Right hindlimb (tissue), 1 donor: ENCODE results near the gene DPP6.

Experiments
- DNase-seq: peaks from one replicate; pipeline ENCODE4 v3.0.0-alpha.2; 2018

DPP6 gene

DNA sequence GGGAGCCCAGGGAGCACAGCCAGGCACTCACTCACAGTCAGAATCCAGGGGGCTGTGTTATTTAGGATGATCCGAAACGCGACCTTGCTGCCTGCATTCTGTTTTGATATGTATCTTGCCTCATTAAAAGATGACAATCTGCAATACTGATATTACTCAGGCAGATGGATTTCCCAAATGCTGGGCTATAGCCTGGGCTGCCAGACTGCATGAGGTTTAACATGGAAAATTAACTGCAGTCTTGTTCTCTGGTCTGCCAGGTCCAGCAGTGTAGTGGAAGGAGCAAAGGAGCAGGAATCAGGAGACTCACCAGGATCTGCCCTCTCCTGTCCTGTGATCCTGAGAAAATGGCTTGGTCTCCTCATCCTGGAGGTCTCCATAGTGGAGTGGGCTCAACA, 692.7 kb downstream of the DPP6 start:
- DNase-seq, result no peak

DNA sequence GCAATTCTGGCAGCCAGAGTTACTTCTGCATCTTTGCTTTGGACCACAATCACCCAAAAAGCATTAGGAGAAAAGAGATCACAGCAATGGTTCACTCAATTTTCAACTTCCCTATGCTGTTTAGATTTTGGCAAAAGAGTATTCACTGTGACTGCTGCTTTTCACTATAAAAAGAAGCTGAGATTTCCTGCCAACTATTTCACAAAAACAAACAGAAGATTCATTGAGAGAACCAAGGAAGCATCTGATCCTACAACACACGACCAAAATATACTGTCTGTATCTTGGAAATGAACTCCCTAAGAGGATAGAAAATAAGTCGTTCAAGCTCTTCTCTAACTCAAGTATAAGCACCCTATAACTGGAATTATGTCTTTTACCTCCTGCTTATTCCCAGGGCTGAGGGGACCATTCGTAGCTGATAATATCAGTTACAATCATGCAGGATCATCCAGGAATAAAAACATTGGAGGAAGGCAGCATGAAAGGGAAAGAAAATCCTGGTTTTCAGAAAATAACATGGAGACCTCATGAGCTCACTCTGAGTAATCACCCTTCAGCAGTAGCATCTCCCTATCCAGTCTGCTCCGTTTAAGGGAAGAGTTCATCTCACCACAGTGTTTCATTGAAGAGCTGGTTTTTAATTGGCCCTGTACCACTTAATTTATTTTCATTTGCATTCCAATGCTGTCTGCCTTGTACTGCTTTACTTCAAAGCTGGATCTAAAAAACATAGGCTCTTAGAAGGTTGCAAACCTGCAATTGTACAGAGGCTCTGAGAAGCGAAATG, 694.6 kb downstream of the DPP6 start:
- no peak for DNase-seq

DNA sequence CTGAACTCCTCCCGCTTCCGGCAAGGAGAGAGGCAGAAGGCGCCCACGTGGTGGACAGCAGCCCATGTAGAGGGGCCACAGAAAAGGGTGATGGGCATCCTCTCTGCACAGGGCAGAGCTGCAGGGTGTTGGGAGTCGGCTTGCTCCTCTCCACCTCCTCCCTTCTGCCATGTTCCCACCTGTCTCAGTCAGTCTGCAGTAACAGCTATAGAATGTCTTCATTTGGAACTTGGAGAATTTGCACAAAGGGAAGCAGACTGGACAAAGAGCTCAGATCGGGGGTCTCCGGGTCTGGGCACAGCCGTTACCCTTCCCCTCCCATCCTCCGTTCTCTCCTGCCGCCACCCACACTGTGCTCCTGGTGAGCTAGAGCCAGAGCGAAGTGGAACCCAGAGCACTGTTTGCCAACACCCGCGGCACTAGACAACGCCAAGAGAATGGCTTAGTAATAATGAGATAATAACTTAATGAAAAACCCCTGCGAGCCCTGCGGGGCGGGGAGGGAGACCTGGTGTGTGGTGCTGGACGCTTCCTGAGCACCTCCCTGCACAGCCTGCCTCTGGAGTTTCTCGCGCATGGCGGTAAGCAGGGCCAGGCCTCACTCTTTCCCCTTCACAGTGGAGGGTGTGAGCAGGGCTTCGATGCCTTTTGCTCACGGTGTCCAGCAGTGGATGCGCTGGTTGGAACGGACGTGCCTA, 696.0 kb downstream of the DPP6 start:
- DNase-seq, result no peak

GRCh38 chr7:154750353-154750801, 698.2 kb downstream of the DPP6 start:
- no peak for DNase-seq

GRCh38 chr7:154753226-154753625, 701.0 kb downstream of the DPP6 start:
- no peak for DNase-seq

GRCh38 chr7:154757756-154758155, 705.6 kb downstream of the DPP6 start:
- DNase-seq, result no peak

DNA sequence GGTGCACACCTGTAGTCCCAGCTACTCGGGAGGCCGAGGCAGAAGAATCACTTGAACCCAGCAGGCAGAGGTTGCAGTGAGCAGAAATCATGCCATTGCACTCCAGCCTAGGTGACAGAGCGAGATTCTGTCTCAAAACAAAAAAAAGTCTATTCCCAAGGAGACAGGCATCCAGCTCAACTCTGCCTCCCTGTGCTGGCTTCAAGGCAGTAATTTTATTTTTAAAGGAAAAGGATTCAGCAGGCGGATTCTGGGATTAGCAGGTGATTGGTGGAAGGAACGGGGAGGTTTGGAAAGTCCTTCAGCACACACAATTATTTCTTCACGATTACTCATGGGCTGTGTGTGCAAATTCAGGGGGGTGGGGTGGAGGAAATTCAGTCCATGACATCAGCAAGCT, 707.8 kb downstream of the DPP6 start:
- DNase-seq, result no peak

- DNase-seq, result no peak
These were observed 712.9 kb downstream of the DPP6 start for GRCh38 chr7:154765118-154765517.

GRCh38 chr7:154767142-154767541, 714.9 kb downstream of the DPP6 start:
- no peak for DNase-seq

DNA sequence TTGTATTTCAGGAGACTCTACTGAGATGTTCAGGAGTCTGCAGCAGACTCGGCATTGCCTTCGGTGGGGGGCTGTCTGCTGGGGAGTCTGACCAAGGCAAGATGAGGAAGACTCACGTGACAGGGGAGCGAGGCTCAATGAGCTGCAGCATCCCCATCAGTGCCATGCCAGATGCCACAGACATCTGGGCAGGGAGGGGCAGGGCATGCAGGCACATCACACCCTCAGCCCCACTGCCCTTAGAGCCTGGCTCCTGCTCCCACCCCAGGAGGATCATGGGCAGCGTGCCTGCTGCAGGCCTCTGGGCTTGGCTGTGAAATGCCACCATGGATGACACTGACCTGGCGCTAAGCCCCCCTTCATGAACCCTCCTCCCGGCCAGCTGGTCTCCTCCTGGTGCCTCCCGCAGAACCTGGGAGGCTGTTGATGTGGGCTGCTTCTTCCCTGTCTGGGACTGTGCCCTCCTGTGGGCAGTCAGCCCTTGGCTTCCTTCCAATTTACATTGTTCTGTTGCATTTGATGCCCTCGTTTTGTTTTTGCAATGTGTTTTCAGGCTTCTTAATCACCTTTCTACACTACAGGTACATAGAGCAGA, 715.7 kb downstream of the DPP6 start:
- DNase-seq, result no peak

DNA sequence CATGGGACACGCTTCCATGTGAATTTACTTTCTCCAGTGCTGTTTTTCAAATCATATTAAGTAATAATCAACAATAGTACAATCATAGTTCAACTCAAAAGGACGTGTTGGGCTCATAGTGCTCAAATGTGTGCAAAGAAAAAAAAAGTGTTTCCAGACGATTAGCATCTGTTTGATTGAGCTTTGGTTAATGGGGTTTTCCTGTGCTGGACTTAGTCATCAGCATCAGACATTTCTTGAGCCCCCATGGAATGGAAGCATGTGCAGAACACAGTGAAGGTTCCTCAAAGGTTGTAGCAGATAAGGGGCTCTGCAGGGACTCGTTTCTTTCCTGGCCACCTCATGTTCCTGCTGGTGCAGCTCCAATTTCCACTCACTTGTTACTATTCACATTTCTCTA, 716.8 kb downstream of the DPP6 start:
- DNase-seq, result no peak

DNA sequence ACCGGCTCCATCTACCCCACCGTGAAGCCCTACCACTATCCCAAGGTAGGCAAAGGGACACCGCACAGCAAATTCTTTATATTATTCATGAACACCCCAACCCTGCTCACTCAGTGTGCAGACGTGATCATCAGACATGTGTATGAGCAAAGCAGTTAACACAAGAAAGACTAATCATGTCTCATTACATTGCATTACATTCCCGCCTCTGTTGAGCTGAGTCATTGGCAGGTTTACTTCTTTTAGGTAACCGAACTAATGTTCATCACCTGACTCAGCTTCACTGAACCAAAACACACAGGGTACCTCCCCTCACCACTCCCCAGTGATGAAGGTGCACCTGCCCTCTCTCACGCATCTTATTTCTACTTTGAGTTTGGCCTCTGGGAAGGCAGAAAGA, 717.3 kb downstream of the DPP6 start:
- DNase-seq, result no peak

- DNase-seq, result no peak
These were observed 718.2 kb downstream of the DPP6 start for GRCh38 chr7:154770361-154770760.

DNA sequence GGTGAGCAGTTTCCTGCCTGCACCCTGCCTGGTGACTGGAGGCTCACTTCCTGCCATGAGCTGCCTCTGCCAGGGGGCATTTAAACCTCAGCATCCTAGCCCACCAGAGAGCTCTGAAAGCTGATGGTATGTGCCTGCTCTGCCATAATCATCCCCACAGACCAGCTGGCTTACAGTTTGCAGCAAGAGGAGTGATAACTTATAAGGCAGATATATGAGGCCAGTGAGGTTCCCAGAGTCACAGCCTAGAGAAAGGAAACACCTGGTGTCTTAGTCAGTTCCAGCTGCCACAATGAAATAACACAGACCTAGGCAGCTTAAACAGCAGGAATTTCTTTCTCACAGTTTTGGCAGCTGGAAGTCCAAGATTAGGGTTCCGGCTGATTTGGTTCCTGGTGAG, 718.8 kb downstream of the DPP6 start:
- no peak for DNase-seq

DNA sequence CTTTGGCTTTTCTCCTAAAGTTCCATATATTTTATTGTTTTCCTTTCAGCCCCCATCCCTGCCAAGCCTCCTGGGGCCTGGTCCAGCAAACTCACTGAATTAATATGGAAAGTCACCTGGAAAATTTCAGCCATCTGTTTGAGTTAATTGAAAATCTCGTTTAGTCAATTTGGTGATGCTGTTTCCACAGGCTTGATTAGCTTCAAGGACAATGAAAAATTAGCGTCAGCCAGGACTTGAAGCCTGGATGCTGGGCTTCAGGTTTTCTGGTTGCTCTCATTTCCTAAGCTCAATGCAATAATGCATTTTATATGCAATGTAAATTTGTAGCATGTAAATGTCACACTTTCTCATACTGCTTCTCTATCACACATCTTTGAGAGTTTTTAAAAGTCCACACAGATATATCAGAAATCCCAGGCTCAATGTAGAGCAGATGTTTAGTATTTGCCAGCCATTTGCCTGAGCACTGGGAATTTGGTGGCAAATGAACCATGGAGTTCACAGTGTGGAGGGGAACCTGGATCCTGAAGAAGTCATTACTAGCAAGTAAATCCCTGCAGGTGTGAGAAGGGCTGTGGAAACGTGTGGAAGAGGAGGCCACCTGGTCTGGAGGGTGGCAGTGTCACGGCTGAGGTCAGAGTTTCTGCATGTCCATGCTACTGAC, 722.2 kb downstream of the DPP6 start:
- no peak for DNase-seq

DNA sequence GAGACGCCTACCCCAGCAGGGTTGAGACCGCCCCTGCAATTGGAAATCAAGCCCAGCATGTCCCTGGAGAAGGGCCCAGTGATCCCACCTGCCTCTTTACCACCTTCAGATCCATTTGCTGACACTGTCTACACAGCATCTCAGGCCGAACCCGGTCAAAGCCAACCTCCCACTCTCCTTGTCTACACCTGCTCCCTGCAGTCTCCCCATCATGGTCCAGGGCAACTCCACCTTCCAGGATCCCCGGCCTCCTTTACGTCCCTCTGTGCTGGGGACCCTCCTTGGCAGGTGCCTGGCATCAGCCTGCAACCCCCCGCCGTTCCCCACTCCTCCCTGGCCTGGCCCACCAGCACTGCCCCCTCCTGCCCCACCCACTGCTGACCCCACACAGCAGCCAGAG, 723.5 kb downstream of the DPP6 start:
- DNase-seq, result no peak

DNA sequence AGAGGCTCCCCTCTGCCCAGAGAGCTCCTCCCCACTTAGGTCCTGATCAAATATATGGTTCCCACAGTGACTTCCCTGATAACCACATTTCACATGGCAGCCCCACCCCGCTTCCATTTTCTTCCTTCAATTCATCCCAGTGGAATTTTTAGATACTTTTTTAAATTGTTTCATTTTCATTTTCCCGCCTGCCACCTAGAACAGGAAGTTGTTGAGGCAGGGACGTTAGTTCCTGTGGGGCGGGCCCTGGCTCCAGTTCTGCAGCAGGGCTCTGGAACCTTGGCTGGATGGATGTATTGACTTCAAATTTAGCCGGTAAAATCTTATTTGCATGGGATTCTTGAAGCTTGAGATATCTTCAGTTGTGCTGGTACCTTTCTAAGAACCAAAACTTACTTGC, 724.2 kb downstream of the DPP6 start:
- no peak for DNase-seq

GRCh38 chr7:154777023-154777422, 724.8 kb downstream of the DPP6 start:
- DNase-seq, result no peak

- DNase-seq, result no peak
These were observed 725.3 kb downstream of the DPP6 start for GRCh38 chr7:154777489-154777888.

DNA sequence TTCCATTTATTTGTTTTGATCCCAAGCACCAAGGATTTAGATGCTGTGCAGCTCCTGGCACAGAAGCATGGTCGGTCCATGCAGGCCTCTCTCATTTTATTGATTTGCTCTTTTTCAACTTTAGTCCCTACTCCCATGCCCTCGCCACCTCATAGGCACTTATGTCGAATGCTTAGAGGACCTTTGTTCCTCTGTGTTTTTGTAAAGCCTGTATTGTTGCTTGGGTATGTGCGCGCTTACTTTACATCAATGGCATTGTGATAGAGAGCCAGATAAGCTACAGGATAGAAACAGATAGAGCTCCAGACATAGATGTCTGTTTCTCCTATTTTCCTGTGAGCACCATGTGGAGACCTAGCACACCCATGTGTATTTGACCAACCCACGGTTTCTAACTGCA, 725.7 kb downstream of the DPP6 start:
- DNase-seq, result no peak

- DNase-seq, result no peak
These were observed 729.4 kb downstream of the DPP6 start for GRCh38 chr7:154781369-154782303.

- DNase-seq, result no peak
These were observed 731.2 kb downstream of the DPP6 start for GRCh38 chr7:154783281-154783909.
